Gastroesophageal sphincter (tissue), 4 donors: ENCODE results near the gene HDHD5. TPM values are rescaled to one million over a fixed set of nuclear protein-coding genes. Genes with fewer than 3 reads are reported as not detected.
A peak's percentile ranks its signal among the peaks of the same experiment; 100 is the strongest.

ENCODE experiments used
- ATAC-seq: fragments of 150-250 bp; one replicate; pipeline ENCODE4 v1.9.1; 2016; ENCODE audit warnings: mild to moderate bottlenecking, moderate library complexity
- H3K27ac ChIP-seq, 4 donors: fragments of 200-600 bp; sonication (generic) in 3 of 4; 1 replicate in 3 of 4; 2 replicates in 1 of 4; pipeline ENCODE4 v1.5.1; 2016 to 2019
- H3K27me3 ChIP-seq: fragments of 200-600 bp; sonication (generic); one replicate; pipeline ENCODE4 v1.5.1; 2019
- H3K36me3 ChIP-seq, 2 donors: fragments of 200-600 bp; sonication (generic); one replicate each; pipeline ENCODE4 v1.5.1; 2019; ENCODE audit warnings: control low read depth in 1 of 2
- H3K4me1 ChIP-seq, 3 donors: fragments of 200-600 bp; sonication (generic); 1 replicate in 2 of 3; 2 replicates in 1 of 3; pipeline ENCODE4 v1.5.1; 2016 to 2019; ENCODE audit warnings: control low read depth in 2 of 3
- H3K4me3 ChIP-seq, 2 donors: fragments of 200-600 bp; sonication (generic); one replicate each; pipeline ENCODE4 v1.5.1; 2019; ENCODE audit warnings: mild to moderate bottlenecking in 1 of 2, moderate library complexity in 1 of 2
- H3K9me3 ChIP-seq, 3 donors: fragments of 200-600 bp; sonication (generic); one replicate each; pipeline ENCODE4 v1.5.1; 2017 to 2019; ENCODE audit warnings: control low read depth in 2 of 3
- EP300 ChIP-seq: sonication (generic); formaldehyde crosslinking; IDR thresholded peaks from one replicate; pipeline ENCODE4 v1.6.1; 2017; ENCODE audit warnings: antibody characterized with exemption, mild to moderate bottlenecking
- POLR2A ChIP-seq, 2 donors: fragments of 450-650 bp; IDR thresholded peaks; one replicate each; pipeline ENCODE4 v1.6.1; 2017; ENCODE audit warnings: antibody characterized with exemption in 2 of 2, mild to moderate bottlenecking in 2 of 2, moderate library complexity in 1 of 2
- POLR2AphosphoS5 ChIP-seq: sonication (generic); formaldehyde crosslinking; IDR thresholded peaks from one replicate; pipeline ENCODE4 v1.6.1; 2017; ENCODE audit warnings: antibody characterized with exemption
- WGBS, 2 donors: methylation state at CpG; one replicate each; pipeline ENCODE4 v1.1.5; 2018; ENCODE audit warnings: low coverage in 1 of 2; 5-methylcytosine and 5-hydroxymethylcytosine counted together
- total RNA-seq, 4 donors: library from RNA; depleted of rRNA; stranded (reverse); fragments of >200 nt; gene quantifications; one replicate each; pipeline ENCODE4 v1.1.0, GENCODE V29; 2016
- TF ChIP-seq, protein P1 (sequence below), 4 experiments: fragments of 200-600 bp in 2 of 4; fragments of 450-650 bp in 2 of 4; sonication (generic) in 1 of 4; IDR thresholded peaks; one replicate each; pipeline ENCODE4 v1.5.1; 2017 to 2019; ENCODE audit warnings: antibody characterized with exemption in 4 of 4, mild to moderate bottlenecking in 2 of 4, moderate library complexity in 2 of 4

The HDHD5 gene
- total RNA-seq, 4 donors from 2014 or later: 20.4 to 37.1 (median 33.0) TPM

DNA sequence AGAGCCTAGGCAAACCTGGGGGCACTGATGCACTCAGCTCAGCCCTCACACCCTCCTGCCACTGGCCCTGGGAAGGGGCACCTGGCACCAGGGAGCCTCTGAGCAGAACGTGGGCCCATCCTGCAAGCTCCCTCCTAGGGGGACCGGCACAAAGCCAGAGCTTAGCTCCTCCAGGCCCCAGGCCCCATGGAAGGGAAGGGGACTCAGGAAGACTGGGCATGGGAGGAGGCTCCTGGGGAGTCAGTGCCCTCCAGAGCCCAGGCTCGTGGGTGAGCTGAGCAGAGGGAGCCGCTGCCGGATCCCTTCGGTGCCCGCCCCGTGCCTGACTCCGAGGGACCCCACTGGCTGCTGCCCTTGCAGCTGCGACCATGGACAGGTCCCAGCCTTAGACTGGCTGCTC, 31.6 kb upstream of the HDHD5 start:
- Histone ChIP-seq H3K36me3 (peaks cover 0 to 46% of the 10 kb centered on the region in 2 donors), H3K9me3 (no peaks in the 10 kb centered on the region), H3K27ac (no peak overlapping the region), H3K4me1 (no peaks in the 10 kb centered on the region), H3K27me3 (no peaks in the 10 kb centered on the region), H3K4me3 (no peak overlapping the region)
- ATAC-seq: no peak
- TF ChIP-seq, protein P1, sequence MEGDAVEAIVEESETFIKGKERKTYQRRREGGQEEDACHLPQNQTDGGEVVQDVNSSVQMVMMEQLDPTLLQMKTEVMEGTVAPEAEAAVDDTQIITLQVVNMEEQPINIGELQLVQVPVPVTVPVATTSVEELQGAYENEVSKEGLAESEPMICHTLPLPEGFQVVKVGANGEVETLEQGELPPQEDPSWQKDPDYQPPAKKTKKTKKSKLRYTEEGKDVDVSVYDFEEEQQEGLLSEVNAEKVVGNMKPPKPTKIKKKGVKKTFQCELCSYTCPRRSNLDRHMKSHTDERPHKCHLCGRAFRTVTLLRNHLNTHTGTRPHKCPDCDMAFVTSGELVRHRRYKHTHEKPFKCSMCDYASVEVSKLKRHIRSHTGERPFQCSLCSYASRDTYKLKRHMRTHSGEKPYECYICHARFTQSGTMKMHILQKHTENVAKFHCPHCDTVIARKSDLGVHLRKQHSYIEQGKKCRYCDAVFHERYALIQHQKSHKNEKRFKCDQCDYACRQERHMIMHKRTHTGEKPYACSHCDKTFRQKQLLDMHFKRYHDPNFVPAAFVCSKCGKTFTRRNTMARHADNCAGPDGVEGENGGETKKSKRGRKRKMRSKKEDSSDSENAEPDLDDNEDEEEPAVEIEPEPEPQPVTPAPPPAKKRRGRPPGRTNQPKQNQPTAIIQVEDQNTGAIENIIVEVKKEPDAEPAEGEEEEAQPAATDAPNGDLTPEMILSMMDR (IDR thresholded peaks at IDR 0.05): no peak
- TF ChIP-seq EP300: no peak
- TF ChIP-seq POLR2A (IDR thresholded peaks at IDR 0.05): no peak
- TF ChIP-seq POLR2AphosphoS5: no peak
- WGBS, 2 donors: no CpG with 5 or more reads among the region's 10 CpGs

DNA sequence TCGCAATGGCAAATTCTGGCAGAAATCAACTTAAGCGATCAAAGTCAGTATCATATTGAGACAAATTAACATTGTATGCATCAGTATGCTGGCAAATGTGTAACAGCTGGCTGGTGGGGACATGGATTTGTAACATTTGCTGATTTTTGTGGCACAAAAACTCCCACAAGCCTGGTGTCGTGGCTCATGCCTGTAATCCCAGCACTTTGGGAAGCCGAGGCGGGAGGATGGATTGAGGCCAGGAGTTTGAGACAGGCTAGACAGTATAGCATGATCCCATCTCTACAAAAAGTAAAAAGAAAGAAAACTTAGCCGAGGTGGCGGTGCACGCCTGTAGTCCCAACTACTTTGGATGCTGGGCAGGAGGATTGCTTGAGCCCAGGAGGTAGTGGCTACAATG, 17.6 kb upstream of the HDHD5 start:
- Histone ChIP-seq H3K27ac (no peak overlapping the region), H3K27me3 (no peaks in the 10 kb centered on the region), H3K36me3 (peaks cover 0 to 28% of the 10 kb centered on the region in 2 donors), H3K4me1 (peaks cover 0 to 11% (median 7%) of the 10 kb centered on the region in 3 donors), H3K9me3 (no peaks in the 10 kb centered on the region), H3K4me3 (no peak overlapping the region)
- ATAC-seq: no peak
- WGBS, 2 donors: 94 to 100% methylated on average over 3 to 8 of the region's 8 CpGs
- TF ChIP-seq EP300 (no peak), POLR2A (IDR thresholded peaks at IDR 0.05) (no peak), POLR2AphosphoS5 (no peak)
- TF ChIP-seq, protein P1 (IDR thresholded peaks at IDR 0.05): no peak

DNA sequence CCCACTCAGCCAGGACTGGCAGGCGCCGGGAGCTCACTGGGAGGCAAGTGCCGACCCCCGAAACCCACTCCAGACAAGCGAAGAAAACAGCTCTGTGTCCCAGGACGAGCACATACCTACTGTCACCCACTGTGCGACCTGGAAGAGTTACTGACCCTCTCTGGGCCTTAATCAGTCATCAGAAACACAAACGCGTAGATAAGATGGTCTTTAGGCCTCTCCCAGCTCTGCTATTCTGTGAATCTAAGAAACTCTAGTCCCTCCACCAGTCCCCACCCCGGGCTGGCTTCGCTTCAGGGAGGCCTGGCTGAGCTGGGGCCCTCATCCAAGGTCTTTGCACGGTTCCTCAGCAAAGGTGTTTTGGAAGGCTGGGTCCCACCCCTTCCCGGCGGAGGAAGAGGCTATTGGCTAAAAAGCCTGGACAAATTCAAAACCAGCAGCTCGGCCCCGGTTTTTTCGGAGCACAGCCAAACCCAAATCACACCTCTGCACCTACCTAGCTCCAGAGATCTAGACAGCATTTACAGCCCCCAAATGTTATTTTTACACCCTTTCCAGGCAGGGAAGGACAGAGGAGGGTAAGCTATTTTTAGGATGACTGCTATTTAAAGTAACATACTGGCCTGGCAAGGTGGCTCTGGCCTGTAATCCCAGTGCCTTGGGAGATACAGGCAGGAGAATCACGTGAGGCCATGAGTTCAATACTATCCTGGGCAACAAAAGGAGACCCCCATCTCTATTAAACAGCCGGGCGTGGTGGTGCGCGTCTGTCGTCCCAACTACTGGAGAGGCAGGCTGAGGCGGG, 13.2 kb upstream of the HDHD5 start:
- WGBS, 2 donors: 51 to 64% methylated on average over 11 to 13 of the region's 24 CpGs
- no peak for ATAC-seq
- H3K27me3 ChIP-seq: no peaks in the 10 kb centered on the region
- H3K4me1 ChIP-seq: peaks cover 0 to 20% (median 11%) of the 10 kb centered on the region in 3 donors
- TF ChIP-seq POLR2A (IDR thresholded peaks at IDR 0.05): no peak
- TF ChIP-seq EP300: no peak
- TF ChIP-seq, protein P1 (IDR thresholded peaks at IDR 0.05): no peak
- no peak for TF ChIP-seq POLR2AphosphoS5
- H3K9me3 ChIP-seq: no peaks in the 10 kb centered on the region
- H3K4me3 ChIP-seq: peak overlapping the region; percentile 60 to 73
- H3K27ac ChIP-seq: peak overlapping the region; percentile 79 to 97 (median 94)
- no peaks in the 10 kb centered on the region for H3K36me3 ChIP-seq

DNA sequence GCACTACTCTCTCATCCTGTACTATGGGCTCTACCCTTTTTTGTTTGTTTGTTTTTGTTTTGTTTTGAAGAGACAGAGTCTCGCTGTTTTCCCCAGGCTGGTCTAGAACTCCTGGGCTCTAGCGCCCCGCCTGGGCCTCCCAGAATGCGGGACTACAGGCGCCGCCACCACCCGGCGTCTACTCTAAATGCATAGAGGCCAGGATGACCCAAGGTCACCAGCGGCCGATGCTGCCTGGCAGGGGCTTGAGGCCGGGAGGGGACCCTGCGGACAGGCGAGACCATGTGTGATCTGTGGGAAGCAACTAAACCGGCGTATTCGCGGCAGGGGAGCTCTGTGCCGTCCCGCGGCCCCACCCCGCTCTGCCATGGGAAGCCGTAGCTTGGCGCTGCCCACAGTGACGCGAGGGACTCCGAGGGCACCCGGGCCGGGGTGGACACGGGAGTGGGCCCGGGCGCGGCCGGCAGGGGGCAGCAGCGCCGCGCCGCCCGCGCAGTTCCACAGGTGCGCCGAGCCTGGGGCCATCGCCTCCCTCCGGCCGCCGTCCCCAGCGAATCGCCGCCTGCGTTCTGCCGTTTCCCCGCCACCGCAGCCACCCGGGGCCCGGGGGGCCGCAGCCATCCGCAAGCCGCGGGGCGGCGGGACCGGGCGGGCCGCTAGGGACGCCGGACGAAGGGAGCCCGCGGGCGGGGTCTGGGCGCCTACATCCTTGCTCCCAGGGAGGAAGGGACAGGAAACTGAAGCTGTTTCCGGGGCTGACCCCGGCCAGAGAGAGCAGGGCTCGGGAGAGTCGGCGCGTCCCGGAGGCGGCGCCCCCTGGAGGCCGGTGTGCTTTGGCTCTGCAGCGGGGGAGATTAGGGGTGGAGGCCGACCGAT, 12.3 kb upstream of the HDHD5 start:
- peak overlapping the region; percentile 79 to 97 (median 94) for H3K27ac ChIP-seq
- WGBS, 2 donors: 3% methylated on average over 8 of the region's 83 CpGs; no CpG with 5 or more reads in 1 of the 2 donors
- no peaks in the 10 kb centered on the region for H3K27me3 ChIP-seq
- H3K36me3 ChIP-seq: no peaks in the 10 kb centered on the region
- peak; percentile 98 for ATAC-seq
- peaks cover 0 to 23% (median 11%) of the 10 kb centered on the region in 3 donors for H3K4me1 ChIP-seq
- peak; percentile 32 for TF ChIP-seq POLR2AphosphoS5
- TF ChIP-seq EP300: no peak
- TF ChIP-seq, protein P1 (IDR thresholded peaks at IDR 0.05): peak; percentile 68 to 93 (median 82)
- TF ChIP-seq POLR2A (IDR thresholded peaks at IDR 0.05): peak; percentile 68 to 74
- H3K4me3 ChIP-seq: peak overlapping the region; percentile 60 to 73
- H3K9me3 ChIP-seq: no peaks in the 10 kb centered on the region
